HUES48 (cell line): ENCODE results near the gene IGFBP4.

Experiments used
- H3K27ac ChIP-seq: one replicate; pipeline ENCODE4 v1.7.0; 2013; ENCODE audit warnings: low read depth, low read length, inconsistent platforms
- H3K27me3 ChIP-seq: 2 replicates; pipeline ENCODE4 v1.6.1; 2013; ENCODE audit warnings: mild to moderate bottlenecking, low read length; ENCODE audit not compliant: control insufficient read depth, insufficient read depth
- H3K36me3 ChIP-seq: 2 replicates; pipeline ENCODE4 v1.6.1; 2013; ENCODE audit warnings: low read length; ENCODE audit not compliant: control insufficient read depth, insufficient read depth
- H3K4me1 ChIP-seq: 2 replicates; pipeline ENCODE4 v1.6.1; 2013; ENCODE audit warnings: mild to moderate bottlenecking, low read length; ENCODE audit not compliant: control insufficient read depth, insufficient read depth
- H3K4me3 ChIP-seq: 2 replicates; pipeline ENCODE4 v1.5.1; 2013; ENCODE audit warnings: mild to moderate bottlenecking, low read depth, low read length
- H3K9ac ChIP-seq: 2 replicates; pipeline ENCODE4 v1.6.1; 2013; ENCODE audit warnings: mild to moderate bottlenecking, low read depth, low read length, moderate library complexity
- H3K9me3 ChIP-seq: 2 replicates; pipeline ENCODE4 v1.6.1; 2013; ENCODE audit warnings: low read length; ENCODE audit not compliant: control insufficient read depth, insufficient read depth

IGFBP4 gene

GRCh38 chr17:40416671-40417070, 26.6 kb upstream of the IGFBP4 start:
- H3K27ac ChIP-seq: no peak overlapping the region
- H3K4me1 ChIP-seq: peaks cover 13% of the 10 kb centered on the region
- 0 out of 2 replicates have a peak overlapping the region, but pooled peaks have one; percentile 68 for H3K9ac ChIP-seq
- H3K36me3 ChIP-seq: peaks cover 47% of the 10 kb centered on the region
- H3K9me3 ChIP-seq: no peaks in the 10 kb centered on the region
- H3K4me3 ChIP-seq: peak overlapping the region; percentile 92
- no peaks in the 10 kb centered on the region for H3K27me3 ChIP-seq

GRCh38 chr17:40417258-40417608, 26.0 kb upstream of the IGFBP4 start:
- Histone ChIP-seq H3K9me3 (no peaks in the 10 kb centered on the region), H3K4me3 (peak overlapping the region; percentile 92), H3K36me3 (peaks cover 41% of the 10 kb centered on the region), H3K9ac (peak overlapping the region; percentile 68), H3K4me1 (peaks cover 15% of the 10 kb centered on the region), H3K27me3 (no peaks in the 10 kb centered on the region), H3K27ac (peak overlapping the region; percentile 63)

DNA sequence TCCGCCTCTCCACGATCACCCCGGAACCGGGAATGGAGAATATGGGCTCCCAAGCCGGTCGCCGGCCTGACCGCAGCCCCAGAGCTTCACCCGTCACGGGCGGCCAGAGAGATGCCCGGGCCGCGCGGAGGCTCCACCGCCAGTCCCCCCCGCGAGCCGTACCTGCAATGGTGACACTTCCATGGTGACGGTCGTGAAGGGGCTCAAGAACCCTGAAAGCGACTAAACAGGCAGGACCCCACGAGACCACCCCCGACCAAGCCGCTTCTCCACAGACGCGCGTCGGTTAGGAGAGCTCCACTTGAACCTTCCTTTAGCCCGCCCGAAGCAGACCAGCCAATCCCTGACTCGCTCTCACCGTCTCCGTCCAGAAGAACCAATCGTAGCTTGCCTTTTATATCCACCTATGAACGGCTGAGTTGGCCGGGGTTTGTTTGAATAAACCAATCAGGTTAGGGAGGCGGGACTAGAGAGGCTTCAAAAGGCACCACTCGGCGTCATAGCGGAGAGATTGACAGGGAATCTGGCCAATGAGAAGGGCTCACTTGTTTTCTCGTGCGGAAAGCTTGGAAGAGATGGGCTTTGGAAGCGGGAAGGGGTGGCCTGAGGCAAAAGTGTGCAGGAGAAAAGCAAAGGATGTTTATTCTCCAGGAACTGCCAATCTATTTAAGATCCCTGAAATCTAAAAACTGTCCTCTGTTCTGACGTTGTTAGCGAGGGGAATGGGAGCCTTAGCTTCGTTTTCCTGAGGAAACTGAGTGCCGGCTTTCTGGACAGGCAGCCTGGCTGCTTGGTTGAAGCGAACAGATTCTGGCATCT, 25.4 kb upstream of the IGFBP4 start, which contains the start of gene TOP2A:
TOP2A (minus strand) TSS at position 288 of the 819 bp plus-strand sequence; CDS start at position 183, 105 bp downstream.
- peak within 1 kb of the TSS; percentile 74 for H3K27ac ChIP-seq
- no peaks in the 10 kb centered on the region for H3K27me3 ChIP-seq
- H3K9ac ChIP-seq: peak within 1 kb of the TSS; percentile 68
- peak within 1 kb of the TSS; percentile 92 for H3K4me3 ChIP-seq
- no peaks in the 10 kb centered on the region for H3K9me3 ChIP-seq
- H3K4me1 ChIP-seq: peaks cover 15% of the 10 kb centered on the region
- H3K36me3 ChIP-seq: peaks cover 36% of the 10 kb centered on the region

- Histone ChIP-seq H3K27ac (peak overlapping the region; percentile 74), H3K27me3 (no peaks in the 10 kb centered on the region), H3K9ac (no peak overlapping the region)
These were observed 24.9 kb upstream of the IGFBP4 start for GRCh38 chr17:40418428-40418706.

DNA sequence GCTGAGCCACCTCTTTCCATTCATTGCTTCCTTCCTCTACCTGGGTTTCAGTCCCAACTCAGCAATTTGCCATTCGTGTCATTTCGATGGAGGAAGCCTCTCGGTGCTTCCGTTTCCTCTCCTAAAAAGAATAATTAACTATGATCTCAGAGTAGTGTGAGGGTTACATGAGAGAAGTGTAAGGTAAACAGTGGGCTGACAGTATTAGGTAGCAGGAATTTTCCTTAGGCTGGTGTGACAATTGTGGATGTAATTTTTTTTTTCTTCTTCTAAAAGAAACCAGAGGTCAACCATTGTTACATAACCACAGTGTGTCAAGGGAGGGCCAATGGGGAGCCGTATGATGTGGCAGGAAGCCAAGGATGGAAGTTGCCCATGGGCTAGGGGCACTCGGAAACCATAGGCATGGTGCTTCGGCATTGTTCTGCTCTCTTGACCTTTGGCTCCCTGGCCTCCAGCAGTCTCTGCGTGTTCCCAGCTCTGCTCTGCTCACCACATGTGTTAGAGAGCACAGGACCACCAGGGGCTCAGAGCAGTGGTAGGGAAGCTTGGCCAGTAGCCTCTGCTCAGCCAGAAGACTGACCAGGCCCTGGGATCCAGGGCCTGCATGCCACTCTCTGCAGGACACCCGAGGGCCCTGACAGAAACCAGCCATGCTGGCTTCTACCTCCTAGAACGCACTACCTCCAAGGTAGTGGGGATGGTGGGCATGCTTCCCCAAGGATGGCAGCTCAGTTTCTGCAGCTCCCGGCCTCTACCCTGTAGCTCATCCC, 23.5 kb upstream of the IGFBP4 start:
- Histone ChIP-seq H3K36me3 (peaks cover 17% of the 10 kb centered on the region), H3K27me3 (no peaks in the 10 kb centered on the region), H3K4me3 (no peak overlapping the region), H3K4me1 (peaks cover 23% of the 10 kb centered on the region), H3K9ac (no peak overlapping the region), H3K9me3 (no peaks in the 10 kb centered on the region), H3K27ac (no peak overlapping the region)

More at GRCh38 chr17:40418428-40418706, 24.9 kb upstream of the IGFBP4 start:
- Histone ChIP-seq H3K4me1 (peaks cover 19% of the 10 kb centered on the region), H3K4me3 (peak overlapping the region; percentile 50), H3K9me3 (no peaks in the 10 kb centered on the region), H3K36me3 (peaks cover 30% of the 10 kb centered on the region)

GRCh38 chr17:40422990-40423633, 20.1 kb upstream of the IGFBP4 start:
- H3K4me3 ChIP-seq: peak overlapping the region; percentile 1; the same call in 1 of the 2 replicates
- no peaks in the 10 kb centered on the region for H3K36me3 ChIP-seq
- no peaks in the 10 kb centered on the region for H3K9me3 ChIP-seq
- peaks cover 20% of the 10 kb centered on the region for H3K4me1 ChIP-seq
- H3K9ac ChIP-seq: no peak overlapping the region
- H3K27ac ChIP-seq: peak overlapping the region; percentile 84
- no peaks in the 10 kb centered on the region for H3K27me3 ChIP-seq

DNA sequence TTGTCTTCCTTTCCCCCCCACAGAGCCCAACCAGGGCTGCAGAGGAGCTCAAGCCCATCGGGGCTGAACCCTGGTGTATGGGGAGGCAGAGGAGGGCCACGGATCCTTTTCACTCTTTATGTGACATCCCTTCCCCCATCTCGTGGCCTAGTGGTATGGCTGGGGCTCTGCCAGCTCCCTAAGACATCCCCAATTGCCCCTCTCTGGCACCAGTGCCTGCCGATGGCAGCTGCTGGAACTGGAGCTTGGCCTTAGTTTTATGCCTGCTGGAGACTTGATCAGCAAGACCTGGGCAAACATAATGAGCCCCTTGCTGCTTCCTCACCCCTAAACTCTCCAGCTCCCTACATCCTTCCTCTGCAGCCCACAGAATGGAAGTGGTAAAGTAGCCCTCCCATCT, 17.5 kb upstream of the IGFBP4 start:
- Histone ChIP-seq H3K9ac (no peak overlapping the region), H3K4me1 (peaks cover 20% of the 10 kb centered on the region), H3K4me3 (no peak overlapping the region), H3K27me3 (no peaks in the 10 kb centered on the region), H3K36me3 (no peaks in the 10 kb centered on the region), H3K27ac (no peak overlapping the region), H3K9me3 (no peaks in the 10 kb centered on the region)

DNA sequence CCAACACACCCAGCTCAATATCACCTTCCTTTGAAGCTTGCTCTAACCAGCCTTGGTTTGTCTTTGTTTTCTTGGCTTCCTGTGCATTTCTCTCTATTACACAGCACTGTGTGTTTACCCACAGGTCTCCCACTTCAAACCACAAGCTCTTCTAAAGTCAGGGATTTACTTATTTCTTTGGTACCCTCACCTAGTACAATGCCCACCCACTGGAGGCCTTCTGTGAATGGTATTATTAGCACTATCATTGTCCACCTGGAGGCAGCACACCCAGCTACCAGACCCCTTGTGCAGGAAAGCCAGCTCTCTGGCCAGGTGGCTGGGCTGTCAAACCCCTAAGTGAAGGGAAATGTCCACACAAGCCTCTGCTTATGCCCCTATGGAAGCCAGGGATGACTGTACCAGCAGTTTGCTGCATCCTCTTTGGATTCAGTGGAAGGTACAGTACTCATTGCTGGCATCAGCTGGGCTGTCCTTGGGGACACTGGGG, 16.2 kb upstream of the IGFBP4 start:
- Histone ChIP-seq H3K9me3 (no peaks in the 10 kb centered on the region), H3K27ac (no peak overlapping the region), H3K4me3 (no peak overlapping the region), H3K27me3 (no peaks in the 10 kb centered on the region), H3K9ac (no peak overlapping the region), H3K4me1 (peaks cover 14% of the 10 kb centered on the region), H3K36me3 (no peaks in the 10 kb centered on the region)

DNA sequence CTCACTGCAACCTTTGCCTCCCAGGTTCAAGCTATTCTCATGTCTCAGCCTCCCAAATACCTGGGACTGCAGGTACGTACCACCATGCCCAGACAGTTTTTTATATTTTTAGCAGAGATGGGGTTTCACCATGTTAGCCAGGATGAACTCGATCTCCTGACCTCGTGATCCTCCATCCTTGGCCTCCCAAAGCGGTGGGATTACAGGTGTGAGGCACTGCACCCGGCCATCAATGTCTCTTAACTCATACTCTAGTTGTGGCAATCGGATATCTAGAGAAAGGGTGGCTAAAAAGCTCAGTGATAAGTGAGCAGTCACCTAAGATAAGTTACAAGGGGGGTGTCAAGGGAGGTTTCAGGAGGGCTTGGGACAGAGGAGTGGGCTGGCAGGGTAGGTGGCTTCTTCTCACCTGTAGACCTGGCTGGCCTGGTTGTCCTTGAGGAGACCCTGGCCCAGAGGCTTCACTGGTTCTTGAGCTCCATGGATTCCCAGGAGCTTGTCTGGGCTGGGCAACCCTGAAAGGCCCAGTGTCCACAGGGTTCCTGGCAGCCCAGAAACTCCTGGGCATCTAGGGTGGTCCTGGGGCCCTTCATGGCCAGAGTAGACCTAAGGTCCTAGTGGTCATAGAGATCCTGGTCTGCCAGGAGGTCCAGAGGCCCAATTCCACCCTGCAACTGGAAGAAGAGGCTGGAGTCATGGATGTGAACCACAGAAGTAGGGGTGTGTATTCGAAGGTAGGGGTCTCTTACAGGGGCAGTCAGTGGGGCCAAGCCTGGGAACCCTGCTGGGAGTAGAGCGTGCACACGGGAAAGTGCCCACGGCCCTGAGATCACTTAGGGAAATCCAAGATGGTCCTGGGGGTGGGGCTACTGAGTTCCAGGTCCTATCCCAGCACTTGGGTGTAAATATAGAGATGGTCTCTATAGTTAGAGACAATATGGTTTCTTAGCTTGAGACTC, 12.7 kb upstream of the IGFBP4 start:
- Histone ChIP-seq H3K9me3 (no peaks in the 10 kb centered on the region), H3K27ac (no peak overlapping the region), H3K9ac (no peak overlapping the region), H3K27me3 (no peaks in the 10 kb centered on the region), H3K4me1 (peaks cover 9% of the 10 kb centered on the region), H3K36me3 (no peaks in the 10 kb centered on the region), H3K4me3 (no peak overlapping the region)

GRCh38 chr17:40431231-40431602, 12.0 kb upstream of the IGFBP4 start:
- H3K27me3 ChIP-seq: no peaks in the 10 kb centered on the region
- no peaks in the 10 kb centered on the region for H3K36me3 ChIP-seq
- peaks cover 4% of the 10 kb centered on the region for H3K4me1 ChIP-seq
- no peaks in the 10 kb centered on the region for H3K9me3 ChIP-seq
- H3K27ac ChIP-seq: no peak overlapping the region
- H3K9ac ChIP-seq: no peak overlapping the region
- H3K4me3 ChIP-seq: no peak overlapping the region
